HUES48 (cell line): Measurements from ENCODE around the gene OPHN1.

Experiments used
- H3K27ac ChIP-seq: one replicate; pipeline ENCODE4 v1.7.0; 2013; ENCODE audit warnings: low read depth, low read length, inconsistent platforms
- H3K27me3 ChIP-seq: 2 replicates; pipeline ENCODE4 v1.6.1; 2013; ENCODE audit warnings: mild to moderate bottlenecking, low read length; ENCODE audit not compliant: control insufficient read depth, insufficient read depth
- H3K36me3 ChIP-seq: 2 replicates; pipeline ENCODE4 v1.6.1; 2013; ENCODE audit warnings: low read length; ENCODE audit not compliant: control insufficient read depth, insufficient read depth
- H3K4me1 ChIP-seq: 2 replicates; pipeline ENCODE4 v1.6.1; 2013; ENCODE audit warnings: mild to moderate bottlenecking, low read length; ENCODE audit not compliant: control insufficient read depth, insufficient read depth
- H3K4me3 ChIP-seq: 2 replicates; pipeline ENCODE4 v1.5.1; 2013; ENCODE audit warnings: mild to moderate bottlenecking, low read depth, low read length
- H3K9ac ChIP-seq: 2 replicates; pipeline ENCODE4 v1.6.1; 2013; ENCODE audit warnings: mild to moderate bottlenecking, low read depth, low read length, moderate library complexity
- H3K9me3 ChIP-seq: 2 replicates; pipeline ENCODE4 v1.6.1; 2013; ENCODE audit warnings: low read length; ENCODE audit not compliant: control insufficient read depth, insufficient read depth

The OPHN1 gene

DNA sequence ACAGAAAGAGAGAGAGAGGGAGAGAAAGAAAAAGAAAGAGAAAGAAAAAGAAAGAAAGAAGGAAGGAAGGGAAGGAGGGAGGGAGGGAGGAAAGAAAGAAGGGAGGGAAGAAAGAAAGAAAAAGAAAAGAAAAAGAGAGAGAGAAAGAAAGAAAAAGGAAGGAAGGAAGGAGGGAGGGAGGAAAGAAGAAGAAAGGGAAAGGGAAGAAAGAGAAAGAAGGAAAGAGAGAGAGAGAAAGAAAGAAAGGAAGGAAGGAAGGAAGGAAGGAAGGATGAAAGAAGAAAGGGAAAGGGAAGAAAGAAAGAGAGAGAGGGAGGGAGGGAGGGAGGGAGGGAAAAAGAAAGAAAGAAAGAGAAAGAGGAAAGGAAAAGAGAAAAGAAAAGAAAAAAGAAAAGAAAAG is 10.8 kb downstream of the OPHN1 start:
- H3K9me3 ChIP-seq: peaks cover 27% of the 10 kb centered on the region
- H3K9ac ChIP-seq: no peak overlapping the region
- H3K27me3 ChIP-seq: no peaks in the 10 kb centered on the region
- H3K4me1 ChIP-seq: no peaks in the 10 kb centered on the region
- no peak overlapping the region for H3K27ac ChIP-seq
- no peak overlapping the region for H3K4me3 ChIP-seq
- no peaks in the 10 kb centered on the region for H3K36me3 ChIP-seq

DNA sequence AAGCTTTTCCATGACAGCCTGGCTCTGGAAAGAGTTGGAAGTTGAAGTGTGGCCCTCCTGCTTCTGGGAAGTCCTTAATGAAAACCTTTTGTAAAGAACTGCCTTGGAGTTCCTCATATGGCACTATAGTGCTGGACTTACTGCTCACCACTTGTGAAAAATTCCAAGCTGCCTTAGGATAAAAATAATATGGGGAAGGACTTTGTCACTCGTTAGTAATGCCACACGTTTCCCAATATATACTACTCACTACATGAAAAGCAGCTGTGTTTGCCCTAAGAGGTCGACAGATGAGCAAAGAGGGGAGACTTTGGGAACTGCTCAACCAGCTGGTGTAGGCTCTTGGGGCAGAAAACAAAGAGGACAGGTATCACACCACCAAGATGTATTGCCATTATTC is 11.7 kb downstream of the OPHN1 start:
- no peak overlapping the region for H3K4me3 ChIP-seq
- H3K36me3 ChIP-seq: no peaks in the 10 kb centered on the region
- peaks cover 30% of the 10 kb centered on the region for H3K9me3 ChIP-seq
- no peak overlapping the region for H3K27ac ChIP-seq
- H3K9ac ChIP-seq: no peak overlapping the region
- H3K4me1 ChIP-seq: no peaks in the 10 kb centered on the region
- H3K27me3 ChIP-seq: no peaks in the 10 kb centered on the region

DNA sequence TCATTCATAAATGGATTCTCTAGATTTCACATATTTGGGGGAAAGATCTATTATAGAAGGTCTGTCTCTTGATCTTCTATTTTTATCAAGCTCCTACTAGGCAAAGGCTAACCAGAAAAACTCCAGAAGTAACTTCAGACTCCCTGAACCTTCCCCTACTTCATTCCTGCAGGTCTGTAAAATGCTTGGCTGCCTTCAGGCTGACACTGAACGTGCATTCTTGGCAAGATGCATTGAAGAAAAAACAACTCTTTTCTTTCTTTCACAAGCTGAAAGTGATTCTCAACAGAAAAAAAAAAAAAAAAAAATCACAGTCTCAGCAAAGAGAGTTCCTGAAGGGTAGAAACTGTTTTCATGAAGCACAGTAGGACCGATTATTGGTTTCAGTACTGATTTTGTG is 12.7 kb downstream of the OPHN1 start:
- Histone ChIP-seq H3K27me3 (no peaks in the 10 kb centered on the region), H3K9ac (no peak overlapping the region), H3K9me3 (peaks cover 34% of the 10 kb centered on the region), H3K27ac (no peak overlapping the region), H3K36me3 (no peaks in the 10 kb centered on the region), H3K4me3 (no peak overlapping the region), H3K4me1 (no peaks in the 10 kb centered on the region)

DNA sequence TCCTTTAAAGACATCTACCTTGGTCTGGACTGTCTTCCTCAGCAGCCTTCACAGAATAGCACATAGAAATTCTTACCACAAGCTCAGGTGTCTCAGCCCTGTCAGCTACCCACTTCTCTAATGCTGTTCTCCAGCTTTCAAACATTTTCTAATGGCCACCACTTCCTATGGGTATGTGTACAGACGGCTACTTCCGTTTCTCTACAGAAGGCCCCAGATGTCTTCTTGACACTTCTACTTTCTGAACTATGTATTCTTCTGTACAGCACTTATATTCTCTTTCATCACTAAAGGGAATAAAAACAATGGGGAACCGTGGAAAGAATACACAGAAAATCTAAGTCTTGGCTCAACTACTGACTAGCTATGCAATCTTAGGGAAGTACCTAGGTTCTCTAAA is 13.3 kb downstream of the OPHN1 start:
- H3K27me3 ChIP-seq: no peaks in the 10 kb centered on the region
- no peak overlapping the region for H3K9ac ChIP-seq
- peaks cover 29% of the 10 kb centered on the region for H3K9me3 ChIP-seq
- no peak overlapping the region for H3K4me3 ChIP-seq
- no peak overlapping the region for H3K27ac ChIP-seq
- H3K4me1 ChIP-seq: no peaks in the 10 kb centered on the region
- no peaks in the 10 kb centered on the region for H3K36me3 ChIP-seq

DNA sequence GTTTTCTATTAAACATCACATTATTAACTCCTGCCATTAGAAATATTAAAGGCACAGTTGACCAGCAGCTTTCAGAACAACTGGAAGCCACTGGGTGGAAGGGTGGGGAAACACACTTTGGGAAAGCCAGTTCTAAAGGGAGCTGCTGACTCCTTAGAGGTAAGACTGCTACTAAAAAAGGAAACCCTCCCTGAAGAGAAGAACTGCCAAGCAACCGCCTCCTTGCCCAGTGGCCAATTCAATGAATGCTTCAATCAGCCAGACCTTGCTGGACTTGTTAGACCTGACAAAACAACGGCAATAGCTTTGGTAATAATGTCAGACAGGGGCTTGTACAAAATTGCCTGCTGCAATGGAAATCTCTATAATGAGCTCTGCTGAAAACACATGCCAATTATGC is 15.6 kb downstream of the OPHN1 start:
- Histone ChIP-seq H3K9ac (no peak overlapping the region), H3K27me3 (no peaks in the 10 kb centered on the region), H3K4me3 (no peak overlapping the region), H3K4me1 (no peaks in the 10 kb centered on the region), H3K27ac (no peak overlapping the region), H3K36me3 (no peaks in the 10 kb centered on the region), H3K9me3 (peaks cover 30% of the 10 kb centered on the region)

DNA sequence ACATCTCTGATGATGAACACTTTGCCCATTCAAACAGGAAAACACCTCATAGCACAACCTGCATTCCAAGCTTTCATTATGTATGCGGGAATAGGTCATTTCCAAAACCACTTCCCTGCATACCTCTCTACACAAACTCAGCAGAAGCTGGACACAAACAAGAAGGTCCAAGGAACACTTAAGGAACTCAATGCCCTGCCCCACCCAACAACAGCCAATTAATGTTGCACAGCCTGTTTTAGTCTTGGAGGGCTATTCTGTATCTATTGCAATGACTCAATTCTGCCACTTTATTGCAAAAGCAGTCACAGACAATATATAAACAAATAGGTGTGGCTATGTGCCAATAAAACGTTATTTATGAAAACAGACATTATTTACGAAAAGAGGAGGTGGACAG is 16.7 kb downstream of the OPHN1 start:
- Histone ChIP-seq H3K27ac (no peak overlapping the region), H3K4me3 (no peak overlapping the region), H3K36me3 (no peaks in the 10 kb centered on the region), H3K4me1 (no peaks in the 10 kb centered on the region), H3K9me3 (peaks cover 33% of the 10 kb centered on the region), H3K27me3 (no peaks in the 10 kb centered on the region), H3K9ac (no peak overlapping the region)

DNA sequence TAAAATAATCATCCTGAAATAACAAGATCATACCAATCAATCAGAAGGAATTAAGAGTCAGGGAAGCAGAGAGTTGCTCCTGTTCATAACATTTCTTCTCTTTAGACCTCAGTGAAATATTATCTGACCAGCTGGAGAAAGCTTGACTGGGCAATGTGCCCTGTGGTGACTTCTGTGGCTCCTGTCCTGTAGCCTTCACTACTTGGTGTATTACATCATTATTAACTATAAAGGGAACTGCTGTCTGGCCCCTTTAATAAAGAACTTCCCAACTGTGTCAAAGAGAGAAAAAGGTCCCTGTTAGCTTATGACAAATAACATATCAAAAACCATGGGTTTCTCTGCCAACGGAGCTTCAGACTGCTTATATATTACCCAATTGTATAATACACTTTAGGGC is 18.0 kb downstream of the OPHN1 start:
- Histone ChIP-seq H3K36me3 (no peaks in the 10 kb centered on the region), H3K27ac (no peak overlapping the region), H3K27me3 (no peaks in the 10 kb centered on the region), H3K9me3 (peaks cover 23% of the 10 kb centered on the region), H3K9ac (no peak overlapping the region), H3K4me1 (no peaks in the 10 kb centered on the region), H3K4me3 (no peak overlapping the region)

DNA sequence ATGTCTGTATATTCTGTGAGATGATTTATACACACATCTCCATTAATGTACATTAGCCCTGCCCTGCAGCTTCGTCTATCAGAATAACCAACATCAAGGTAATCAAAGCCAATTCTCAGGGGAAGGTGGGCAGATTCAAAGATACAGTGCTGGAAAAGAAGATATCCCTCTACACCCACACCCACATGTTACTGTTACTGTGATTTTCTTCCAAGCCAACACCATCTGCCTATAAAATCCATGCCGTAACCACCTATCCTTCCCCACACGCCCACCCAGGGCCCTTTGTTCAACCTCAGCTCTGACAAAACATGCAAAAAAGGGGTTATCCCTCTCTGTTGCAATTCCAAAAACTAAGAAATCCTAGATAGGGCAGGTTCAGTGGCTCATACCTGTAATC is 20.0 kb downstream of the OPHN1 start:
- Histone ChIP-seq H3K36me3 (no peaks in the 10 kb centered on the region), H3K4me3 (no peak overlapping the region), H3K9ac (no peak overlapping the region), H3K27ac (no peak overlapping the region), H3K9me3 (peaks cover 22% of the 10 kb centered on the region), H3K4me1 (no peaks in the 10 kb centered on the region), H3K27me3 (no peaks in the 10 kb centered on the region)

DNA sequence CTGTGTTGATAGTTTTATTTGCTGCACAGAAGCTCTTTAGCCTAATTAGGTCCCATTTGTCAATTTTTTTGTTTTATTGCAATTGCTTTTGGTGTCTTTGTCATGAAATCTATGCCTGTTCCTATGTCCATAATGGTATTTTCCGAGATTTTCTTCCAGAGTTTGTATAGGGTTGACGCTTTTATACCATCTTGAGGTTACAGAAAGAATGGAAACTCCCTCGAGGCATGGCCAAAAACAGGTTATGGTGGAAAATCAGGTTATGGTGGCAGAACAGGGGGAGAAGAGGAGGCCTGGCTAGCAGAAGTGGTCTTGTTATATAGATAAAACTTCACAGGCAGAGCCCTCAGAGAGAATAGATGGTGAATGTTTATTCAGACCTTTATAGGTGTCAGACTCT is 21.6 kb downstream of the OPHN1 start:
- H3K9me3 ChIP-seq: peaks cover 25% of the 10 kb centered on the region
- no peaks in the 10 kb centered on the region for H3K36me3 ChIP-seq
- no peak overlapping the region for H3K9ac ChIP-seq
- no peaks in the 10 kb centered on the region for H3K4me1 ChIP-seq
- H3K27me3 ChIP-seq: no peaks in the 10 kb centered on the region
- H3K27ac ChIP-seq: no peak overlapping the region
- H3K4me3 ChIP-seq: no peak overlapping the region

DNA sequence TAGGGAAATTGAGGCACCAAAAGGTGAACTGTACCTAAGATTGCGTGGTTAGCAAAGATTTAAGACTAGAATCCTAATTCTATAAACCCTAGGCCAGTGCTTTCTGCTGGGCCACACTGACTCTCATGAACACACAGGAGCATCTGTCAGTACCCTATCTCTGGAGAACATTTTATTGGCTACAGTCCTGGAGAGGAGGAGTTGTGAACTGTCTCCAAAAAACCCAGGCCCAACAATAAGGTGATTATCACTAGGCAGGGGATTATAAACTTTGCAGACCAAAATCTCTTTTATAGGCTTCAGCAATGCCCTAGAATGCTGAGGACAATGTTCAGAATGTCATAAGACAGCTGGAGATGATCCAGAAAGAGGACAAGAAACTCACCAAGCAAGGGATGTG is 24.1 kb downstream of the OPHN1 start:
- H3K9me3 ChIP-seq: peaks cover 22% of the 10 kb centered on the region
- no peaks in the 10 kb centered on the region for H3K36me3 ChIP-seq
- H3K9ac ChIP-seq: no peak overlapping the region
- no peaks in the 10 kb centered on the region for H3K4me1 ChIP-seq
- H3K27me3 ChIP-seq: no peaks in the 10 kb centered on the region
- no peak overlapping the region for H3K27ac ChIP-seq
- no peak overlapping the region for H3K4me3 ChIP-seq

DNA sequence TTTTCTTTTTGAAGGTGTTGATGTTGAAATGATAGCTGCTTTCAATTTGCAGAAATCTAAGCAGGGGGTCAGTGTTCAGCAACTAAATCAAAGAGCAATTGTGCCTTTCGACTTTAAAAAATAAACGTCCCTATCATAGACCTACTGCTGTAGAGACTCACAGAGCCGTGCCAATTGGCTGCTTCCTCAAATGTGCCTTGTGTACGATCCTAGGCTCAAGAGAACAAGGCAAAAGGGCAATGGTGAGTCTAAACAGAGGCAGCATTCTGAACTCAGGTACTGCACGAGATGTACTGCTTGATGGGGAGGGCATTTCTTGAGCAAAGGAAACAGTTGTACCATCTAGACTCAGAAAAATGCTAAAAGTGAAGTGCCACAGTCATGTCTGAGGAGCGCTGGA is 29.8 kb downstream of the OPHN1 start:
- H3K27ac ChIP-seq: no peak overlapping the region
- H3K9ac ChIP-seq: no peak overlapping the region
- no peaks in the 10 kb centered on the region for H3K36me3 ChIP-seq
- no peak overlapping the region for H3K4me3 ChIP-seq
- no peaks in the 10 kb centered on the region for H3K27me3 ChIP-seq
- peaks cover 26% of the 10 kb centered on the region for H3K9me3 ChIP-seq
- no peaks in the 10 kb centered on the region for H3K4me1 ChIP-seq

DNA sequence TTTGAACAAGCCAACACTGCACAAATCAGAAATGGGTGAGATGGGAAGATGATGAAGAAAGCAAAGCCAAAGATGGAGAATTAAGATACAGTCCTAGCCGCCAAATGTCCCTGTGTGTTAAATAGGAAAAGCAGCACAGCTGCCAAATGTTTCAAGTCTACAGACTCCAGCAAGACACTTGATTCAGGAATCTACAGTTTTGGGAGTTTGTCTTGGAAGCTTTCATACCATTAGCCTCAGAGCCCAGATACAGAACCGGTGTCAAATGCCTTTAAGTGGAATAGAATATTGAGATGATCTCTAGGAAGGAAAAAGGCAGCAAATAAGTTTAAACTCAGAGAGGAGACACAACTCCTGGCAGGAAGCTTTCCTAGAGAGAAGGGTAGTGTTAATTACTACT is 30.3 kb downstream of the OPHN1 start:
- Histone ChIP-seq H3K4me1 (no peaks in the 10 kb centered on the region), H3K9me3 (peaks cover 27% of the 10 kb centered on the region), H3K36me3 (no peaks in the 10 kb centered on the region), H3K4me3 (no peak overlapping the region), H3K27me3 (no peaks in the 10 kb centered on the region), H3K27ac (no peak overlapping the region), H3K9ac (no peak overlapping the region)
